Lung (tissue), 12 donors: ENCODE results near the gene CPLANE2. TPM values are rescaled to one million over a fixed set of nuclear protein-coding genes. Genes with fewer than 3 reads are reported as not detected.

Experiments
- ATAC-seq: fragments of 200-7000 bp; cut with Tn5 transposase; one replicate; pipeline ENCODE4 v1.9.1; 2020; ENCODE audit warnings: moderate number of reproducible peaks; ENCODE audit not compliant: insufficient read depth, low FRiP score
- DNase-seq, 3 donors: peaks; one replicate each; pipeline ENCODE4 v3.0.0-alpha.2; 2013 to 2017
- H3K27ac ChIP-seq, 2 donors: one replicate each; pipeline ENCODE4 v1.5.1; 2013; ENCODE audit warnings: mild to moderate bottlenecking in 2 of 2, moderate library complexity in 2 of 2, control low read depth in 1 of 2, inconsistent platforms in 1 of 2, low read depth in 1 of 2, low read length in 1 of 2
- H3K27me3 ChIP-seq, 3 donors: one replicate each; pipeline ENCODE4 v1.5.1; 2013; ENCODE audit warnings: low read length in 2 of 3; ENCODE audit not compliant: control insufficient read depth in 3 of 3, insufficient read depth in 3 of 3
- H3K36me3 ChIP-seq, 4 donors: one replicate each; pipeline ENCODE4 v1.5.1; 2013; ENCODE audit warnings: low read length in 4 of 4, mild to moderate bottlenecking in 1 of 4, moderate library complexity in 1 of 4; ENCODE audit not compliant: control insufficient read depth in 4 of 4, insufficient read depth in 4 of 4
- H3K4me1 ChIP-seq, 5 donors: one replicate each; pipeline ENCODE4 v1.5.1; 2013; ENCODE audit warnings: low read length in 5 of 5, mild to moderate bottlenecking in 2 of 5, moderate library complexity in 1 of 5; ENCODE audit not compliant: control insufficient read depth in 5 of 5, insufficient read depth in 5 of 5
- H3K4me3 ChIP-seq: one replicate; pipeline ENCODE4 v1.5.1; 2013; ENCODE audit warnings: mild to moderate bottlenecking, control low read depth, moderate library complexity
- H3K9ac ChIP-seq, 2 donors: one replicate each; pipeline ENCODE4 v1.5.1; 2013; ENCODE audit warnings: low read length in 2 of 2, control low read depth in 1 of 2; ENCODE audit not compliant: insufficient read depth in 1 of 2
- H3K9me3 ChIP-seq, 4 donors: one replicate each; pipeline ENCODE4 v1.5.1; 2013; ENCODE audit warnings: low read length in 3 of 4, mild to moderate bottlenecking in 1 of 4, moderate library complexity in 1 of 4; ENCODE audit not compliant: control insufficient read depth in 4 of 4, insufficient read depth in 3 of 4
- whole genome bisulfite sequencing, 2 donors: extraction: QIAGEN DNeasy Blood & Tissue Kit; methylation state at CpG; one replicate each; pipeline ENCODE4 v1.1.7; 2013; 5-methylcytosine and 5-hydroxymethylcytosine counted together
- polyA plus RNA-seq, 2 donors: library from polyadenylated mRNA; stranded (reverse); fragments of 200-250 nt; gene quantifications; one replicate each; pipeline ENCODE4 v1.2.1, GENCODE V29; 2013
- total RNA-seq, 2 donors: library from RNA; depleted of rRNA in 1 of 2; stranded (reverse); fragments of >200 nt in 1 of 2; gene quantifications; one replicate each; pipeline ENCODE4 v1.2.1, GENCODE V29; 2014 to 2021
- TF ChIP-seq, protein P1 (sequence below): IDR thresholded peaks from 2 replicates; pipeline ENCODE4 v1.5.1; 2012; ENCODE audit warnings: mild to moderate bottlenecking; ENCODE audit errors: control extremely low read depth, extremely low read depth
- donor health status: control.
- donor health status: control.
- donor health status: Bipolar disorder and iron deficiency.
- donor health status: healthy.
- donor health status: DM: yes; HTN: yes; CAD: no.

Gene CPLANE2
- total and polyA plus RNA-seq, 4 donors: 4.5 to 13.7 (median 5.6) TPM

DNA sequence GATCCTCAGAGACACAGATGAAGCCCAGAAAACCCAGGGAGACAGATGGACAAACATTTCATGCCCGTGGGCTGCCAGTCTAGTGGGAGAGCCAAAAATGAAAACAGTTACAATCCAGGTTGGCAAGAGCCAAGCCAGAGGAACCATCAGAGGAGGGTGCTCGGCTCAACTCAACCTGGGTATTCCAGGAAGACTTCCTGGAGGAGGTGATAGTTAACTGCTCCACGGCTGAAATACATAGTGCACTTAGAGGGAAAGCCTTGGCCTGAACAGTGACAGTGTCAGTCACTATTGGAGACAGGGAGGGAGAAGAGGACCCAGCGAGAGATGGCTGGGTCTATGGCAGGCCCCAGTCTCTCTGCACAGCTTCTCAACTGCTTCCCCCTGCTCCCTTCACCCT is 26.4 kb downstream of the CPLANE2 start:
- no peak overlapping the region for H3K9ac ChIP-seq
- DNase-seq: no peak
- H3K9me3 ChIP-seq: no peaks in the 10 kb centered on the region
- TF ChIP-seq, protein P1, sequence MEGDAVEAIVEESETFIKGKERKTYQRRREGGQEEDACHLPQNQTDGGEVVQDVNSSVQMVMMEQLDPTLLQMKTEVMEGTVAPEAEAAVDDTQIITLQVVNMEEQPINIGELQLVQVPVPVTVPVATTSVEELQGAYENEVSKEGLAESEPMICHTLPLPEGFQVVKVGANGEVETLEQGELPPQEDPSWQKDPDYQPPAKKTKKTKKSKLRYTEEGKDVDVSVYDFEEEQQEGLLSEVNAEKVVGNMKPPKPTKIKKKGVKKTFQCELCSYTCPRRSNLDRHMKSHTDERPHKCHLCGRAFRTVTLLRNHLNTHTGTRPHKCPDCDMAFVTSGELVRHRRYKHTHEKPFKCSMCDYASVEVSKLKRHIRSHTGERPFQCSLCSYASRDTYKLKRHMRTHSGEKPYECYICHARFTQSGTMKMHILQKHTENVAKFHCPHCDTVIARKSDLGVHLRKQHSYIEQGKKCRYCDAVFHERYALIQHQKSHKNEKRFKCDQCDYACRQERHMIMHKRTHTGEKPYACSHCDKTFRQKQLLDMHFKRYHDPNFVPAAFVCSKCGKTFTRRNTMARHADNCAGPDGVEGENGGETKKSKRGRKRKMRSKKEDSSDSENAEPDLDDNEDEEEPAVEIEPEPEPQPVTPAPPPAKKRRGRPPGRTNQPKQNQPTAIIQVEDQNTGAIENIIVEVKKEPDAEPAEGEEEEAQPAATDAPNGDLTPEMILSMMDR: no peak
- H3K4me3 ChIP-seq: no peak overlapping the region
- no peak for ATAC-seq
- 69 to 87% methylated on average over 4 of the region's 4 CpGs for WGBS, 2 donors
- peaks cover 0 to 27% (median 1%) of the 10 kb centered on the region in 5 donors for H3K4me1 ChIP-seq
- H3K27ac ChIP-seq: no peak overlapping the region
- H3K36me3 ChIP-seq: no peaks in the 10 kb centered on the region
- no peaks in the 10 kb centered on the region for H3K27me3 ChIP-seq

DNA sequence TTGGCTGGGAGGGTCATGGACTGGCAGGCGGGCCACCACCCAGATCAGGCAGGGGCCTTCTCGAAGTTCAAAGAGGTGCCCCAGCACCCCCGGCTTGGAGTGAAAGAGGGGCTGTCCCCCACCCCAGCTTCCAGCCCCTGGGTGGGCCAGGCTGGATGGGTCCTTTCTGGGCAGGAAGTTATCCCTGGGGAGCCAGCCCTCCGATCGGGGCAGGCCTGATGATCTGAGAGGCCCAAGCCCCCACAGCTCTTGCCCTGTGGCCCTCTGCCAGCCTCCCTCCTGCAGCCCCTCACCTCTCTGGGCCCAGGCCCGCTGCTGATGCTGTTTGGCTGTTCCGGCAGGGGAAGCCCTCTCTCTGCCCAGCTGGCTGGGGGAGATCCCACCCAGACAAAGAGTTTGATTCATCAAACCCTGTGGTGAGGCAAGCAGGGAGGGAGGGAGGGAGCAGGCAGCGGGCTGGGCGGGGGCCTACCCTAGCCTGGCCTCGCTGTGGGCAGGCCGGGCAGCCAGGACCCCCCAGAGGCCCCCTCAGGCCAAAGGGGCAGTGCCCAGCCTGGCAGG is 27.1 kb downstream of the CPLANE2 start:
- Histone ChIP-seq H3K9me3 (no peaks in the 10 kb centered on the region), H3K36me3 (no peaks in the 10 kb centered on the region), H3K4me1 (peaks cover 0 to 27% (median 2%) of the 10 kb centered on the region in 5 donors), H3K27me3 (no peaks in the 10 kb centered on the region), H3K4me3 (no peak overlapping the region), H3K9ac (no peak overlapping the region), H3K27ac (no peak overlapping the region)
- peak in 1 of 3 donors; percentile 43 for DNase-seq
- TF ChIP-seq, protein P1: no peak
- no peak for ATAC-seq
- WGBS, 2 donors: 72 to 80% methylated on average over 9 to 11 of the region's 11 CpGs

DNA sequence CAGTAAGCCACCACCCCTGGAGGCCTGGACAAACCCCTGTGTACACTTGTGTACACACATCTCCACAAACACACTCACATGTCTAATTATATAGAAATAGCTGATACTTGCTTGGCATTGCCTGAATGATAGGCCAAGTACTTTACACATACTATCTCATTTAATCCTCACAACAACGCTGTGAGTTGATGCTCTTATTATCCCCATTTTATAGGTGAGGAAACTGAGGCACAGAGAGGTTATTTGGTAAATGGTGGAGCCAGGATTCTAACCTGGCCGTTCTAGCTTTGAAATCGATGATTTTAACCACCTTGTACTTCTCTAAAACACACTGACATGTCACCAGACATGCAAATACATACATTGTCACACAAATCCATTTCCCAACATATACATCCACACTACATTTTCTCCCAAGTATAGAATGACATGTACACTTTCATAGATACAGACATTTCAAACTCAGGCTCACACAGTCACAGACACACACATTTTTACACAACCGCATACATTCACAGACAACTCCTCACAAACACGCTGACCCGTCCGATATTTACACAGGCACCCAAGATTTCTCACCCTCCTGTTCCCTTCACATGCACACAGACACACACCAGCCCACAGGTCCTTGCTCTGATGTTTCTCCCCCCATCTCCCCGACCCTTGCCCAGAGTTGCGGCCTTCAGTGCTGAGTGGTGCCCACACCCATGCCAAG is 27.7 kb downstream of the CPLANE2 start:
- Histone ChIP-seq H3K36me3 (no peaks in the 10 kb centered on the region), H3K9ac (no peak overlapping the region), H3K4me1 (peaks cover 0 to 27% (median 2%) of the 10 kb centered on the region in 5 donors), H3K4me3 (no peak overlapping the region), H3K9me3 (no peaks in the 10 kb centered on the region), H3K27ac (no peak overlapping the region), H3K27me3 (no peaks in the 10 kb centered on the region)
- 78 to 82% methylated on average over 9 of the region's 9 CpGs for WGBS, 2 donors
- no peak for ATAC-seq
- DNase-seq: no peak
- TF ChIP-seq, protein P1: no peak
